Fibroblast of lung (primary cell): ENCODE results near the gene PDGFB. TPM values are rescaled to one million over a fixed set of nuclear protein-coding genes. Genes with fewer than 3 reads are reported as not detected.
A peak's percentile ranks its signal among the peaks of the same experiment; 100 is the strongest.

Experiments
- DNase-seq, 2 donors: peaks; one replicate each; pipeline versions ENCODE4 v3.0.0 to v3.0.0-alpha.2; 2010; ENCODE audit warnings: low read depth in 2 of 2
- H2AFZ ChIP-seq: 2 replicates; pipeline ENCODE4 v1.5.1; 2012; ENCODE audit warnings: low read length, control low read depth, inconsistent platforms
- H3K27ac ChIP-seq: 2 replicates; pipeline ENCODE4 v1.5.1; 2011; ENCODE audit warnings: low read length, control low read depth; ENCODE audit not compliant: insufficient read depth
- H3K27me3 ChIP-seq: 2 replicates; pipeline ENCODE4 v1.5.1; 2011; ENCODE audit warnings: mild to moderate bottlenecking, low read length; ENCODE audit not compliant: control insufficient read depth, insufficient read depth
- H3K36me3 ChIP-seq: 2 replicates; pipeline ENCODE4 v1.5.1; 2011; ENCODE audit warnings: low read length; ENCODE audit not compliant: control insufficient read depth, insufficient read depth
- H3K4me1 ChIP-seq: 2 replicates; pipeline ENCODE4 v1.5.1; 2011; ENCODE audit warnings: low read length; ENCODE audit not compliant: control insufficient read depth, insufficient read depth; ENCODE audit errors: extremely low read depth
- H3K4me2 ChIP-seq: 2 replicates; pipeline ENCODE4 v1.5.1; 2011; ENCODE audit warnings: low read length, control low read depth; ENCODE audit not compliant: insufficient read depth; ENCODE audit errors: extremely low read depth
- H3K4me3 ChIP-seq, 4 experiments: fragments of 200-600 bp in 1 of 4; sonication (generic) in 1 of 4; replicated peaks in 1 of 4; 2 replicates each; pipeline ENCODE4 v1.5.1; 2011 to 2016; ENCODE audit warnings: low read length in 4 of 4, low read depth in 3 of 4, mild to moderate bottlenecking in 3 of 4, control low read depth in 2 of 4, inconsistent platforms in 1 of 4, mixed read lengths in 1 of 4; ENCODE audit not compliant: insufficient read depth in 1 of 4; ENCODE audit errors: control extremely low read depth in 1 of 4
- H3K79me2 ChIP-seq: 2 replicates; pipeline ENCODE4 v1.5.1; 2012; ENCODE audit warnings: mild to moderate bottlenecking, low read length, inconsistent platforms; ENCODE audit not compliant: control insufficient read depth, insufficient read depth
- H3K9ac ChIP-seq: 2 replicates; pipeline ENCODE4 v1.5.1; 2011; ENCODE audit warnings: mild to moderate bottlenecking, low read length, control low read depth; ENCODE audit not compliant: insufficient read depth
- H3K9me3 ChIP-seq: 2 replicates; pipeline ENCODE4 v1.5.1; 2012; ENCODE audit warnings: low read depth, low read length; ENCODE audit not compliant: control insufficient read depth, insufficient read depth
- H4K20me1 ChIP-seq: 2 replicates; pipeline ENCODE4 v1.5.1; 2011; ENCODE audit warnings: low read length; ENCODE audit not compliant: control insufficient read depth, insufficient read depth; ENCODE audit errors: extremely low read depth
- EZH2 ChIP-seq: IDR thresholded peaks from 2 replicates; pipeline ENCODE4 v1.5.1; 2012; ENCODE audit warnings: low read length, control low read depth, mild to moderate bottlenecking; ENCODE audit errors: missing control alignments
- polyA minus RNA-seq: library from RNA; depleted of rRNA, polyadenylated mRNA; stranded (reverse); fragments of >200 nt; gene quantifications from 2 replicates; pipeline ENCODE4 v1.2.3, GENCODE V29; 2011; ENCODE audit warnings: low replicate concordance
- polyA plus RNA-seq, 2 donors: library from polyadenylated mRNA; depleted of rRNA in 1 of 2; stranded (reverse) in 1 of 2; unstranded in 1 of 2; fragments of >200 nt; gene quantifications; 2 replicates each; pipeline ENCODE4 v1.2.1, GENCODE V29; 2011 to 2012; ENCODE audit warnings: missing spikeins in 1 of 2
- total RNA-seq: library from RNA; depleted of rRNA; stranded (reverse); fragments of >200 nt; gene quantifications from 2 replicates; pipeline ENCODE4 v1.2.1, GENCODE V29; 2014
- TF ChIP-seq, protein P1 (sequence below), 2 donors: IDR thresholded peaks in 1 of 2; conservative IDR thresholded peaks in 1 of 2; 1 replicate in 1 of 2; 2 replicates in 1 of 2; pipeline ENCODE4 v1.5.1; 2011 to 2012; ENCODE audit warnings: low read length in 2 of 2, control low read depth in 1 of 2, inconsistent platforms in 1 of 2, low read depth in 1 of 2, mild to moderate bottlenecking in 1 of 2

PDGFB gene
- total RNA-seq (under 0.01 TPM in 1 of 2 replicates, not detected in the other), polyA plus RNA-seq (0.03 and 0.50 TPM in 2 replicates), polyA minus RNA-seq (1.3 TPM in 1 of 2 replicates, not detected in the other)
- polyA plus RNA-seq (2012), result 0.03 and 0.68 TPM in 2 replicates

DNA sequence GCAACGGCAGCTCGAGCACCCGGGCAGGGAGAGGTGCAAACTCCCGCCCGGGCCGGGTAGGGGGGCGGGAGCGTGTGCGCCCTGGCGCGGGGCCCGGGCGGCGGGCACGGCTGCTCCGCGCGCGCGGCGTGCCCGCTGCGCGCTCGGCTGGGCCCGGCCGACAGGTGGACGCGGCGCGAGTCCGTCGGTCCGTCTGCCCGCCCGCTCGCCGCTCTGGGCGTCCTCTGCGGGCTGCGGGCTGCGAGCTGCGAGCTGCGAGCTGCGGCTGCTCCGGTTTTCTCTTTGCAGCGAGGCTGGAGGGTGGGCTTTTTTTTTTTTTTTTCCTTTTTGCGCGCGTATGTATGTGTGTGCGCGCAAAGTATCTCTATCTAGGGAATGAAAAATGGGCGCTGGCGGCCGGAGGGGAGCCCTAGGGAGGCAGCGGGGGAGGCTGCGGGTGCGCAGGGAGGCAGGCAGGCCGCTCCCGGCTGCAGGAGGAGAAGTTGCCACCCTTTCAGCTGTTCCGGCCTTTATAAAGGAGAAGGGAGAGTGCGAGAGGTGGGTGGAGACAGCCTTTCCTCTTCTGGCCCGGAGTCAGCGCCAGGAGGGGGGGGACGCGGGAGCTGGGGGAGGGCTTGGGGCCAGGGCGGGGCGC is at the start of gene PDGFB:
Gene PDGFB, minus strand, starts transcription at position 487 of the 634 bp plus-strand sequence. CDS start 1,019 bp downstream, outside the sequence.
- Histone ChIP-seq H3K36me3 (no peaks in the 10 kb centered on the region), H2AFZ (no peak within 1 kb of the TSS), H3K4me1 (peaks cover 3% of the 10 kb centered on the region), H3K9me3 (no peaks in the 10 kb centered on the region), H3K4me2 (peak within 1 kb of the TSS; percentile 44), H3K27ac (no peak within 1 kb of the TSS), H3K4me3 (peak within 1 kb of the TSS in 2 of 4 experiments; percentile 10 to 32), H3K27me3 (peaks cover 52% of the 10 kb centered on the region), H3K9ac (peak within 1 kb of the TSS; percentile 16), H4K20me1 (no peaks in the 10 kb centered on the region), H3K79me2 (no peaks in the 10 kb centered on the region)
- TF ChIP-seq, protein P1, sequence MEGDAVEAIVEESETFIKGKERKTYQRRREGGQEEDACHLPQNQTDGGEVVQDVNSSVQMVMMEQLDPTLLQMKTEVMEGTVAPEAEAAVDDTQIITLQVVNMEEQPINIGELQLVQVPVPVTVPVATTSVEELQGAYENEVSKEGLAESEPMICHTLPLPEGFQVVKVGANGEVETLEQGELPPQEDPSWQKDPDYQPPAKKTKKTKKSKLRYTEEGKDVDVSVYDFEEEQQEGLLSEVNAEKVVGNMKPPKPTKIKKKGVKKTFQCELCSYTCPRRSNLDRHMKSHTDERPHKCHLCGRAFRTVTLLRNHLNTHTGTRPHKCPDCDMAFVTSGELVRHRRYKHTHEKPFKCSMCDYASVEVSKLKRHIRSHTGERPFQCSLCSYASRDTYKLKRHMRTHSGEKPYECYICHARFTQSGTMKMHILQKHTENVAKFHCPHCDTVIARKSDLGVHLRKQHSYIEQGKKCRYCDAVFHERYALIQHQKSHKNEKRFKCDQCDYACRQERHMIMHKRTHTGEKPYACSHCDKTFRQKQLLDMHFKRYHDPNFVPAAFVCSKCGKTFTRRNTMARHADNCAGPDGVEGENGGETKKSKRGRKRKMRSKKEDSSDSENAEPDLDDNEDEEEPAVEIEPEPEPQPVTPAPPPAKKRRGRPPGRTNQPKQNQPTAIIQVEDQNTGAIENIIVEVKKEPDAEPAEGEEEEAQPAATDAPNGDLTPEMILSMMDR (conservative IDR thresholded peaks at IDR 0.05 in 1 of 2, IDR thresholded peaks at IDR 0.05 in 1 of 2; ENCODE audit: low read depth in 1 of 2, low read length in 2 of 2), result no peak
- no peak for TF ChIP-seq EZH2
- no peak for DNase-seq

DNA sequence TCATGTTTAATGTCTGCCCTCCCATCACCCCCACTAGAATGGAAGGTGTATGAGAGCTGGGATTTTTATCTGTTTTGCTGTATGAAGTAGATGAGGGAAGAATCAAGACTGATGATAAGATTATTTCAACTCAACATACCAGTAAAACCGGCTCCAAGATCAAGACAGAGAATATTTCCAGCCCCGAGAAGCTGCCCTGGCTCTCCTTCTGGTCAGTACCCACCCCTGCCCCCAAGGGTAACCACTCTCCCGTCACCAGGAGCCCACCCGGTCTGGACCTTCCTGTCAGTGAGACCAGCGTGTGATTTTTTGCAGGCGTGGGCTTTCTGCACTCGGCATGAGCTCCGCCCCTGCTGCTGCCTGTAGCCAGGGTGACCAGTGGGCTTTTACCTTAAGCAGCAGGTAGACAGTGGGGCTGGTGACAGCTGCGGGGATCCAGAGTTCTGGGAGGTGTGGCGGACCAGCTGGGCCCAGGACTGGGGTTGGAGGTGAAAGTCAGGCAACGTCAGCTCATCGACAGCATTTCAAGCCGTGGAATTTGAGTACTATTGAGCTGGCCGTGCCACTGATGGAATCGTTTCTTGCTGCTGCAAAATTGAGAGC is 49.1 kb upstream of the PDGFB start:
- no peaks in the 10 kb centered on the region for H3K9me3 ChIP-seq
- H2AFZ ChIP-seq, result no peak overlapping the region
- H3K27ac ChIP-seq, result no peak overlapping the region
- no peaks in the 10 kb centered on the region for H3K27me3 ChIP-seq
- no peak for DNase-seq
- H4K20me1 ChIP-seq, result no peaks in the 10 kb centered on the region
- H3K9ac ChIP-seq, result no peak overlapping the region
- no peak overlapping the region for H3K4me3 ChIP-seq
- peaks cover 16% of the 10 kb centered on the region for H3K4me1 ChIP-seq
- no peaks in the 10 kb centered on the region for H3K36me3 ChIP-seq
- H3K4me2 ChIP-seq, result no peak overlapping the region
- TF ChIP-seq, protein P1 (conservative IDR thresholded peaks at IDR 0.05 in 1 of 2, IDR thresholded peaks at IDR 0.05 in 1 of 2; ENCODE audit: low read depth in 1 of 2, low read length in 2 of 2), result no peak
- TF ChIP-seq EZH2, result no peak
- H3K79me2 ChIP-seq, result no peaks in the 10 kb centered on the region

DNA sequence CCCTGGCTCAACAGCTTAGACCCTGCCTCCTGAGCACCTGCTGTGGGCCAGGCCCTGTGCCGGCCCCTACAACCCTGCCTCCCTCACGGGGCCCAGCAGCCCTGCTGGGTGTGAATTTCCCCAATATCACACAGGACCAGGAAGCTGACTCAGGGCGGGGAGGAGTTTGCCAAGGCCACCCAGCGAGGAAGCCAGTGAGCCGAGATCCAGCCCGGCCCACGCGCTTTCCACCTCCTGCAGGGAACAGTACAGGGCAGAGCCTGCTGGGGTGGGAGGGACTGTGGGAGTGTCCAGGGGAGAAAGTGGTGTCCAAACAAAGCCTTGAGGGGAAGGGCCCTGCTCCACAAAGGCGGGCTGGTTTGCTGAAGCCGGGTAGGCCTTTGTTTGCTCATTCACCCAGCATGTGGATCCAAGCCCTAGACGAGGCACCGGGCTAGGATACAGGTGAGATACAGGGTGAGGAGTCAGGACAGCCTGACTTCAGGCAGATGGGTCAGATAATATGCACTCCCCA is 47.8 kb upstream of the PDGFB start:
- Histone ChIP-seq H3K4me2 (peak overlapping the region; percentile 10), H3K36me3 (no peaks in the 10 kb centered on the region), H3K4me1 (peaks cover 13% of the 10 kb centered on the region), H3K79me2 (no peaks in the 10 kb centered on the region), H4K20me1 (no peaks in the 10 kb centered on the region), H3K9me3 (no peaks in the 10 kb centered on the region), H2AFZ (peak overlapping the region; percentile 26), H3K27me3 (no peaks in the 10 kb centered on the region), H3K27ac (no peak overlapping the region), H3K9ac (no peak overlapping the region), H3K4me3 (no peak overlapping the region)
- peak; percentile 86 to 96 for DNase-seq
- no peak for TF ChIP-seq EZH2
- TF ChIP-seq, protein P1 (conservative IDR thresholded peaks at IDR 0.05 in 1 of 2, IDR thresholded peaks at IDR 0.05 in 1 of 2; ENCODE audit: low read depth in 1 of 2, low read length in 2 of 2), result no peak
